Chondrocyte (in vitro differentiated cells): Measurements from ENCODE around the gene ATG2B. TPM values are rescaled to one million over a fixed set of nuclear protein-coding genes. Genes with fewer than 3 reads are reported as not detected.
A peak's percentile ranks its signal among the peaks of the same experiment; 100 is the strongest.

Source experiments
- DNase-seq: peaks from one replicate; pipeline ENCODE4 v3.0.0; 2021; ENCODE audit warnings: mixed read lengths, low spot score
- H3K27ac Mint-ChIP-seq: one replicate; pipeline ENCODE4 v1.8.0; 2021; ENCODE audit warnings: mild to moderate bottlenecking, moderate library complexity, mixed read lengths; ENCODE audit not compliant: unreplicated experiment
- H3K27me3 Mint-ChIP-seq: 2 replicates; pipeline ENCODE4 v1.8.0; 2021; ENCODE audit warnings: low read depth, mixed read lengths
- H3K36me3 Mint-ChIP-seq: 2 replicates; pipeline ENCODE4 v1.8.0; 2021; ENCODE audit warnings: low read depth, mixed read lengths
- H3K4me1 Mint-ChIP-seq: 2 replicates; pipeline ENCODE4 v1.8.0; 2021; ENCODE audit warnings: low read depth, mild to moderate bottlenecking, mixed read lengths
- H3K4me3 Mint-ChIP-seq: one replicate; pipeline ENCODE4 v1.8.0; 2021; ENCODE audit warnings: mild to moderate bottlenecking, moderate library complexity, mixed read lengths; ENCODE audit not compliant: unreplicated experiment
- H3K9me3 Mint-ChIP-seq: 2 replicates; pipeline ENCODE4 v1.8.0; 2021; ENCODE audit warnings: low read depth, mixed read lengths
- CTCF ChIP-seq: fragments of 200-600 bp; sonication (generic); IDR thresholded peaks from 2 replicates; pipeline ENCODE4 v1.5.0; 2021; ENCODE audit warnings: antibody characterized with exemption, mild to moderate bottlenecking, moderate library complexity
- total RNA-seq: library from RNA; stranded (reverse); gene quantifications from 3 replicates; pipeline ENCODE4 v1.2.1, GENCODE V29; 2021

ATG2B gene
- total RNA-seq, 1 donor from 2014 or later: 17.0 TPM

DNA sequence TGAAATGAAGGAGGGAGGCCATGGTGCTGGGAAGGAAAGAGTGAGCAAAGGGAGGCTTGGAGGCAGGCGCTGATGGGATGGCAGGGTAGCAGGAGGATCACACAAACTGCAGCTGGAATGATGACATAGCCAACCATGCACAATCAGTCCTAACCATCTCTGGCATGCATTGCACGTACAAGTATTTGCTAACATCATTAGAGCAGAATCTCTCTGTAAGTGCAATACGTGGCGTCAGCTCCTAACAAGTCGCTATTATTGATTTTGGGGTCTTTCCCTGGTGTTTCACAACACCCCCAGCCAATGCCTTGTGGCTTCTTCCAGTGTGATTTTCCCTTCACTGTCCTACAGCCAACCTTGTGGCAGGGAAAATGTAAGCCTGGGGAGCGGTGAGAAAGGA, 88.6 kb downstream of the ATG2B start:
- H3K27ac Mint-ChIP-seq: no peak overlapping the region
- peaks cover 10% of the 10 kb centered on the region for H3K9me3 Mint-ChIP-seq
- peaks cover 6% of the 10 kb centered on the region for H3K36me3 Mint-ChIP-seq
- peaks cover 10% of the 10 kb centered on the region for H3K4me1 Mint-ChIP-seq
- H3K4me3 Mint-ChIP-seq: no peak overlapping the region
- no peaks in the 10 kb centered on the region for H3K27me3 Mint-ChIP-seq
- TF ChIP-seq CTCF: no peak
- DNase-seq: no peak

- H3K27ac Mint-ChIP-seq: no peak overlapping the region
- no peak for TF ChIP-seq CTCF
These were observed 89.0 kb downstream of the ATG2B start for GRCh38 chr14:96274122-96274521.

GRCh38 chr14:96273629-96274028, 89.5 kb downstream of the ATG2B start:
- no peak for DNase-seq
- Mint-ChIP-seq H3K4me3 (no peak overlapping the region), H3K27me3 (no peaks in the 10 kb centered on the region), H3K9me3 (peaks cover 10% of the 10 kb centered on the region), H3K27ac (no peak overlapping the region), H3K36me3 (peaks cover 4% of the 10 kb centered on the region), H3K4me1 (peaks cover 14% of the 10 kb centered on the region)
- TF ChIP-seq CTCF: no peak

More at GRCh38 chr14:96274122-96274521, 89.0 kb downstream of the ATG2B start:
- DNase-seq: peak; percentile 46
- Mint-ChIP-seq H3K4me3 (no peak overlapping the region), H3K4me1 (peaks cover 10% of the 10 kb centered on the region), H3K9me3 (peaks cover 10% of the 10 kb centered on the region), H3K27me3 (no peaks in the 10 kb centered on the region), H3K36me3 (peaks cover 4% of the 10 kb centered on the region)

DNA sequence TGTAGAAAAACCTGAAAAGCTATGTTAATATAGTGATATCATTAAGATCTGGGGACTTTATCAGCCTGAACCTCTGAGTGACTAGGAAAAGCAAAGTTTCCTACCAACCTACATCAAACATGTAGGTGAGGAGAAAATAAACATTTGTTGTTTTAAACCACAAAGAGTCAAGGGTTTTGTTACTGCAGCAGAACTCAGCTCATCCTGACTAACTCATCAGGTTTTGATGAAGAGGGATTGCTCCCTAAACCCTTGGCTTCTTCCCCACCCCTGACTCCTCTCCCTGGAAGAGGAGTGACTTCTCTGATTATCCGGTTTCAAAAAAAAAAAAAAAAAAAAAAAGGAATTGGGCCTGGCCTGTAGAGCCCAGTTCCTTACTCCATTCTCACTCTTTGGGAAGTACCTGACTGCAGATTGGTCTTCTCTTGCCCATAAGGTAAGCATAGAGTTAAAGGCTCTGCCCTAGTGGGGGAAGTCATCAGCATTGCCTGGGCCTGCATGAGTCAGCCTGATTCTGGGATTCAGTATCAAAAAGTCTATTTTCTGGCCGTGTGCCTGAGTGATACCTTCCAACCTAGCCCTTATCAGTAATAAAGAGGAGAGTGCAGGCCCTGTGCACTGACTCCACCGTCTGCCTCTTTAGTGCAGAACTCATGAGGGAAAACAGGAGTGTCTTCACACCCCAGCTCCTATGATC, 90.2 kb downstream of the ATG2B start:
- peaks cover 10% of the 10 kb centered on the region for H3K9me3 Mint-ChIP-seq
- no peak for TF ChIP-seq CTCF
- peaks cover 3% of the 10 kb centered on the region for H3K36me3 Mint-ChIP-seq
- no peak overlapping the region for H3K27ac Mint-ChIP-seq
- no peak for DNase-seq
- H3K4me3 Mint-ChIP-seq: no peak overlapping the region
- no peaks in the 10 kb centered on the region for H3K27me3 Mint-ChIP-seq
- peaks cover 15% of the 10 kb centered on the region for H3K4me1 Mint-ChIP-seq

GRCh38 chr14:96271421-96271762, 91.7 kb downstream of the ATG2B start:
- no peak overlapping the region for H3K4me3 Mint-ChIP-seq

More at GRCh38 chr14:96271421-96271762, 91.7 kb downstream of the ATG2B start:
- TF ChIP-seq CTCF: no peak
- H3K27me3 Mint-ChIP-seq: no peaks in the 10 kb centered on the region
- DNase-seq: no peak
- H3K9me3 Mint-ChIP-seq: peaks cover 7% of the 10 kb centered on the region
- H3K36me3 Mint-ChIP-seq: no peaks in the 10 kb centered on the region
- no peak overlapping the region for H3K27ac Mint-ChIP-seq
- H3K4me1 Mint-ChIP-seq: peaks cover 23% of the 10 kb centered on the region
